Hepatocyte (in vitro differentiated cells): ENCODE results near the gene SRPK2. TPM values are rescaled to one million over a fixed set of nuclear protein-coding genes. Genes with fewer than 3 reads are reported as not detected.
A peak's percentile ranks its signal among the peaks of the same experiment; 100 is the strongest.
"Not testable (repeated sequence)": the region's sequence is repeated elsewhere in the genome, so short reads cannot be mapped to it uniquely, and the experiment has no call there.

Experiments
- DNase-seq: peaks from one replicate; pipeline ENCODE4 v3.0.0-alpha.2; 2016; ENCODE audit warnings: low spot score
- H2AFZ ChIP-seq: fragments of 200-600 bp; sonication (generic); 2 replicates; pipeline ENCODE4 v1.6.0; 2016; ENCODE audit warnings: antibody characterized with exemption, mild to moderate bottlenecking
- H3K27ac ChIP-seq: fragments of 200-600 bp; sonication (generic); 2 replicates; pipeline ENCODE4 v1.5.1; 2016; ENCODE audit warnings: mild to moderate bottlenecking
- H3K27me3 ChIP-seq: fragments of 200-600 bp; sonication (generic); 2 replicates; pipeline ENCODE4 v1.6.1; 2016
- H3K36me3 ChIP-seq: fragments of 200-600 bp; sonication (generic); replicated peaks from 2 replicates; pipeline ENCODE4 v1.5.1; 2016; ENCODE audit warnings: low read depth; ENCODE audit not compliant: insufficient read depth
- H3K4me1 ChIP-seq: fragments of 200-600 bp; sonication (generic); 2 replicates; pipeline ENCODE4 v1.5.1; 2016; ENCODE audit warnings: mild to moderate bottlenecking, moderate library complexity; ENCODE audit not compliant: insufficient read depth
- H3K4me2 ChIP-seq: fragments of 200-600 bp; sonication (generic); 2 replicates; pipeline ENCODE4 v1.6.0; 2016
- H3K4me3 ChIP-seq: fragments of 200-600 bp; sonication (generic); 2 replicates; pipeline ENCODE4 v1.5.1; 2016; ENCODE audit warnings: mild to moderate bottlenecking
- H3K79me2 ChIP-seq: fragments of 200-600 bp; sonication (generic); 2 replicates; pipeline ENCODE4 v1.6.0; 2017; ENCODE audit warnings: mild to moderate bottlenecking
- H3K9me2 ChIP-seq: fragments of 200-600 bp; sonication (generic); replicated peaks from 2 replicates; pipeline ENCODE4 v1.6.0; 2017; ENCODE audit warnings: mild to moderate bottlenecking; ENCODE audit not compliant: insufficient read depth
- H3K9me3 ChIP-seq: fragments of 200-600 bp; sonication (generic); 2 replicates; pipeline ENCODE4 v1.5.1; 2016; ENCODE audit warnings: low read depth, mild to moderate bottlenecking
- H4K20me1 ChIP-seq: fragments of 200-600 bp; sonication (generic); 2 replicates; pipeline ENCODE4 v1.6.0; 2016; ENCODE audit warnings: mild to moderate bottlenecking; ENCODE audit not compliant: insufficient read depth, poor library complexity, severe bottlenecking
- EZH2 ChIP-seq: fragments of 200-600 bp; sonication (generic); IDR thresholded peaks from 2 replicates; pipeline ENCODE4 v1.6.1; 2016; ENCODE audit warnings: antibody characterized with exemption, mild to moderate bottlenecking, borderline replicate concordance
- EZH2phosphoT487 ChIP-seq: fragments of 200-600 bp; sonication (generic); IDR thresholded peaks from one replicate; pipeline ENCODE4 v1.6.1; 2018; ENCODE audit warnings: antibody characterized with exemption, mild to moderate bottlenecking, low read depth, moderate library complexity; ENCODE audit not compliant: unreplicated experiment, severe bottlenecking
- WGBS: methylation state at CpG from one replicate; pipeline ENCODE4 v1.1.6; 2016; ENCODE audit warnings: low lambda C conversion rate; ENCODE audit errors: missing lambda C conversion rate; 5-methylcytosine and 5-hydroxymethylcytosine counted together
- polyA plus RNA-seq: library from polyadenylated mRNA; unstranded; fragments of >200 nt; fragmentation: Nextera tagmentation; extraction: Ambion mirVana; gene quantifications from 2 replicates; pipeline ENCODE4 v1.2.1, GENCODE V29; 2016
- total RNA-seq: library from RNA; depleted of rRNA; stranded (reverse); fragments of >200 nt; gene quantifications from 2 replicates; pipeline ENCODE4 v1.2.3, GENCODE V29; 2014
- TF ChIP-seq, protein P1 (sequence below): fragments of 200-600 bp; sonication (generic); IDR thresholded peaks from 2 replicates; pipeline ENCODE4 v1.5.1; 2016; ENCODE audit warnings: antibody characterized with exemption, mild to moderate bottlenecking; ENCODE audit not compliant: poor library complexity

The SRPK2 gene
- total and polyA plus RNA-seq, 2 experiments from 2014 or later, result 41.4 to 46.1 TPM

DNA sequence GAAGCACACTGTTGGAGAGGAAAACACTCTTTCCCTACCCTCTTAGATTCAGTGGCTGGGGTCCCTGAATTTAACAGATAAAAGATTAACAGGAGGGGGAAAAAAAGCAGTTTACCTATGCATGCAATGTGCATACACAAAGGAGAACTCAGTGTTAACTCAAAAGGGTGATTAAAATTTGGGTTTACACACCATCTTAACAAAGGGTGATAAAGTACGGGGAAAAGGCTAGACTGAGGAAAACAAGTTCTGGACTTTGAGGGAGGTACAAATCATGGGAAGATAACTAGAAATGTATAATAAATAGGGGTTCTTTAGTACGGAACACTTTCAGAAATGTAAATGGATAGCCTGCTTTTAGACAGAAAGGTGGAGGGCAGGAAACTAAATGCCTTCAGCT, 83.1 kb downstream of the SRPK2 start:
- 92% methylated on average over 2 of the region's 2 CpGs for WGBS
- Histone ChIP-seq H3K9me2 (no peaks in the 10 kb centered on the region), H3K4me1 (no peaks in the 10 kb centered on the region), H2AFZ (no peak overlapping the region), H4K20me1 (no peaks in the 10 kb centered on the region), H3K4me2 (no peak overlapping the region), H3K79me2 (peaks cover 59% of the 10 kb centered on the region), H3K27me3 (no peaks in the 10 kb centered on the region), H3K9me3 (no peaks in the 10 kb centered on the region), H3K4me3 (no peak overlapping the region), H3K36me3 (no peaks in the 10 kb centered on the region), H3K27ac (no peak overlapping the region)
- no peak for TF ChIP-seq EZH2
- no peak for TF ChIP-seq EZH2phosphoT487
- TF ChIP-seq, protein P1, sequence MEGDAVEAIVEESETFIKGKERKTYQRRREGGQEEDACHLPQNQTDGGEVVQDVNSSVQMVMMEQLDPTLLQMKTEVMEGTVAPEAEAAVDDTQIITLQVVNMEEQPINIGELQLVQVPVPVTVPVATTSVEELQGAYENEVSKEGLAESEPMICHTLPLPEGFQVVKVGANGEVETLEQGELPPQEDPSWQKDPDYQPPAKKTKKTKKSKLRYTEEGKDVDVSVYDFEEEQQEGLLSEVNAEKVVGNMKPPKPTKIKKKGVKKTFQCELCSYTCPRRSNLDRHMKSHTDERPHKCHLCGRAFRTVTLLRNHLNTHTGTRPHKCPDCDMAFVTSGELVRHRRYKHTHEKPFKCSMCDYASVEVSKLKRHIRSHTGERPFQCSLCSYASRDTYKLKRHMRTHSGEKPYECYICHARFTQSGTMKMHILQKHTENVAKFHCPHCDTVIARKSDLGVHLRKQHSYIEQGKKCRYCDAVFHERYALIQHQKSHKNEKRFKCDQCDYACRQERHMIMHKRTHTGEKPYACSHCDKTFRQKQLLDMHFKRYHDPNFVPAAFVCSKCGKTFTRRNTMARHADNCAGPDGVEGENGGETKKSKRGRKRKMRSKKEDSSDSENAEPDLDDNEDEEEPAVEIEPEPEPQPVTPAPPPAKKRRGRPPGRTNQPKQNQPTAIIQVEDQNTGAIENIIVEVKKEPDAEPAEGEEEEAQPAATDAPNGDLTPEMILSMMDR, result no peak
- DNase-seq, result no peak

- no peaks in the 10 kb centered on the region for H3K9me2 ChIP-seq
- no peak overlapping the region for H2AFZ ChIP-seq
- DNase-seq, result no peak
- no peaks in the 10 kb centered on the region for H3K9me3 ChIP-seq
- H3K4me2 ChIP-seq, result no peak overlapping the region
- TF ChIP-seq EZH2 (no peak), EZH2phosphoT487 (no peak)
- TF ChIP-seq, protein P1, result no peak
- peaks cover 59% of the 10 kb centered on the region for H3K79me2 ChIP-seq
- H3K27ac ChIP-seq, result peak overlapping the region; percentile 8
- no peaks in the 10 kb centered on the region for H4K20me1 ChIP-seq
- no peaks in the 10 kb centered on the region for H3K4me1 ChIP-seq
- no peak overlapping the region for H3K4me3 ChIP-seq
- H3K36me3 ChIP-seq, result no peaks in the 10 kb centered on the region
- WGBS, result 54% methylated on average over 5 of the region's 5 CpGs
- no peaks in the 10 kb centered on the region for H3K27me3 ChIP-seq
Observed at GRCh38 chr7:105304040-105304895, 84.5 kb downstream of the SRPK2 start.

DNA sequence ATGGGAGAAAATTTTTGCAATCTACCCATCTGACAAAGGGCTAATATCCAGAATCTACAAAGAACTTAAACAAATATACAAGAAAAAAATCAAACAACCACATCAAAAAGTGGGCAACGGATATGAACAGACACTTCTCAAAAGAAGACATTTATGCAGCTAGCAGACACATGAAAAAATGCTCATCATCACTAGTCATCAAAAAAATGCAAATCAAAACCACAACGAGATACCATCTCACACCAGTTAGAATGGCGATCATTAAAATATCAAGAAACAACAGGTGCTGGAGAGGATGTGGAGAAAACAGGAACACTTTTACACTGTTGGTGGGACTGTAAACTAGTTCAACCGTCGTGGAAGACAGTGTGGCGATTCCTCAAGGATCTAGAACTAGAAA, 88.1 kb downstream of the SRPK2 start:
- not testable (repeated sequence) for H3K4me1 ChIP-seq, H3K27me3 ChIP-seq, H2AFZ ChIP-seq, H3K36me3 ChIP-seq, H4K20me1 ChIP-seq, H3K9me3 ChIP-seq, H3K27ac ChIP-seq, H3K4me3 ChIP-seq, DNase-seq, H3K9me2 ChIP-seq, H3K4me2 ChIP-seq
- 94% methylated on average over 6 of the region's 6 CpGs for WGBS
- H3K79me2 ChIP-seq, result peaks cover 60% of the 10 kb centered on the region

- H3K4me3 ChIP-seq, result no peak overlapping the region
- no peaks in the 10 kb centered on the region for H3K27me3 ChIP-seq
- no peak overlapping the region for H3K4me2 ChIP-seq
- TF ChIP-seq EZH2 (no peak), EZH2phosphoT487 (no peak)
- TF ChIP-seq, protein P1, result no peak
- H3K79me2 ChIP-seq, result peaks cover 72% of the 10 kb centered on the region
- H2AFZ ChIP-seq, result no peak overlapping the region
- H3K9me3 ChIP-seq, result no peaks in the 10 kb centered on the region
- no peaks in the 10 kb centered on the region for H3K9me2 ChIP-seq
- no peak overlapping the region for H3K27ac ChIP-seq
- no peaks in the 10 kb centered on the region for H3K4me1 ChIP-seq
- H3K36me3 ChIP-seq, result no peaks in the 10 kb centered on the region
- 90% methylated on average over 4 of the region's 4 CpGs for WGBS
- no peak for DNase-seq
- H4K20me1 ChIP-seq, result no peaks in the 10 kb centered on the region
Observed at GRCh38 chr7:105298439-105298894, 90.3 kb downstream of the SRPK2 start.
